ENCODE measurements around the gene KRTAP23-1. TPM values are rescaled to one million over a fixed set of nuclear protein-coding genes. Genes with fewer than 3 reads are reported as not detected.

Gene KRTAP23-1
- not detected for polyA plus RNA-seq (2013, experiment 1 of 2)
- polyA plus RNA-seq (2013, experiment 2 of 2): not detected

- Histone ChIP-seq H3K4me1 (ENCODE audit: control insufficient read depth, insufficient read depth, low read length, poor library complexity, severe bottlenecking) (no peaks in the 10 kb centered on the region), H3K36me3 (ENCODE audit: control insufficient read depth, insufficient read depth, low read length) (no peaks in the 10 kb centered on the region), H3K4me3 (ENCODE audit: extremely low read depth, insufficient read depth, low read length, poor library complexity, severe bottlenecking) (no peak within 1 kb of the TSS), H3K27ac (ENCODE audit: low read depth, low read length, severe bottlenecking) (no peak within 1 kb of the TSS), H3K9me3 (ENCODE audit: control insufficient read depth, low read length) (no peaks in the 10 kb centered on the region)
- 83 to 90% methylated on average over 2 to 3 of the region's 4 CpGs for WGBS, 2 experiments (ENCODE audit: insufficient coverage in 2 of 2)
These were observed at the start of gene KRTAP23-1 for GRCh38 chr21:30348506-30348905. Gene KRTAP23-1, minus strand, starts transcription at chr21:30348606. Its CDS starts 0 bp downstream, at chr21:30348606.

- no peak within 1 kb of the TSS for H3K27ac ChIP-seq (ENCODE audit: low read depth, low read length, severe bottlenecking)
- H3K36me3 ChIP-seq (ENCODE audit: control insufficient read depth, insufficient read depth, low read length): no peaks in the 10 kb centered on the region
- no peak within 1 kb of the TSS for H3K4me3 ChIP-seq (ENCODE audit: extremely low read depth, insufficient read depth, low read length, poor library complexity, severe bottlenecking)
- whole genome bisulfite sequencing, 2 experiments (ENCODE audit: insufficient coverage in 2 of 2): 79 to 92% methylated on average over 3 of the region's 4 CpGs
- peaks cover 2% of the 10 kb centered on the region for H3K9me3 ChIP-seq (ENCODE audit: control insufficient read depth, low read length)
- H3K4me1 ChIP-seq (ENCODE audit: control insufficient read depth, insufficient read depth, low read length, poor library complexity, severe bottlenecking): no peaks in the 10 kb centered on the region
These were observed 47.3 kb upstream of the KRTAP23-1 start, which contains the start of gene KRTAP13-1 for GRCh38 chr21:30395731-30396130. Gene KRTAP13-1, plus strand, starts transcription at chr21:30396031. Its CDS starts 56 bp downstream, at chr21:30396087.

GRCh38 chr21:30391492-30392025 lies 43.2 kb upstream of the KRTAP23-1 start:
- no peaks in the 10 kb centered on the region for H3K4me1 ChIP-seq (ENCODE audit: control insufficient read depth, insufficient read depth, low read length, poor library complexity, severe bottlenecking)
- WGBS, 2 experiments (ENCODE audit: insufficient coverage in 2 of 2): 67 to 88% methylated on average over 1 to 2 of the region's 2 CpGs
- no peaks in the 10 kb centered on the region for H3K36me3 ChIP-seq (ENCODE audit: control insufficient read depth, insufficient read depth, low read length)
- H3K4me3 ChIP-seq (ENCODE audit: extremely low read depth, insufficient read depth, low read length, poor library complexity, severe bottlenecking): no peak overlapping the region
- peaks cover 7% of the 10 kb centered on the region for H3K9me3 ChIP-seq (ENCODE audit: control insufficient read depth, low read length)
- no peak overlapping the region for H3K27ac ChIP-seq (ENCODE audit: low read depth, low read length, severe bottlenecking)

- Histone ChIP-seq H3K4me1 (ENCODE audit: control insufficient read depth, insufficient read depth, low read length, poor library complexity, severe bottlenecking) (no peaks in the 10 kb centered on the region), H3K27ac (ENCODE audit: low read depth, low read length, severe bottlenecking) (no peak overlapping the region), H3K36me3 (ENCODE audit: control insufficient read depth, insufficient read depth, low read length) (no peaks in the 10 kb centered on the region), H3K9me3 (ENCODE audit: control insufficient read depth, low read length) (no peaks in the 10 kb centered on the region), H3K4me3 (ENCODE audit: extremely low read depth, insufficient read depth, low read length, poor library complexity, severe bottlenecking) (no peak overlapping the region)
- no CpG with 5 or more reads among the region's 1 CpG for WGBS, 2 experiments (ENCODE audit: insufficient coverage in 2 of 2)
These were observed 33.8 kb upstream of the KRTAP23-1 start for GRCh38 chr21:30382201-30382600.

GRCh38 chr21:30372139-30372770 lies 23.8 kb upstream of the KRTAP23-1 start, which contains the start of gene KRTAP13-2:
Gene KRTAP13-2, minus strand, starts transcription at chr21:30372271. Its CDS starts 58 bp downstream, at chr21:30372213.
- Histone ChIP-seq H3K4me3 (ENCODE audit: extremely low read depth, insufficient read depth, low read length, poor library complexity, severe bottlenecking) (no peak within 1 kb of the TSS), H3K4me1 (ENCODE audit: control insufficient read depth, insufficient read depth, low read length, poor library complexity, severe bottlenecking) (no peaks in the 10 kb centered on the region), H3K9me3 (ENCODE audit: control insufficient read depth, low read length) (no peaks in the 10 kb centered on the region), H3K27ac (ENCODE audit: low read depth, low read length, severe bottlenecking) (no peak within 1 kb of the TSS), H3K36me3 (ENCODE audit: control insufficient read depth, insufficient read depth, low read length) (no peaks in the 10 kb centered on the region)
- 93 to 100% methylated on average over 2 to 3 of the region's 5 CpGs for whole genome bisulfite sequencing, 2 experiments (ENCODE audit: insufficient coverage in 2 of 2)

- Histone ChIP-seq H3K4me3 (ENCODE audit: extremely low read depth, insufficient read depth, low read length, poor library complexity, severe bottlenecking) (no peak overlapping the region), H3K4me1 (ENCODE audit: control insufficient read depth, insufficient read depth, low read length, poor library complexity, severe bottlenecking) (no peaks in the 10 kb centered on the region), H3K9me3 (ENCODE audit: control insufficient read depth, low read length) (no peaks in the 10 kb centered on the region), H3K36me3 (ENCODE audit: control insufficient read depth, insufficient read depth, low read length) (no peaks in the 10 kb centered on the region), H3K27ac (ENCODE audit: low read depth, low read length, severe bottlenecking) (no peak overlapping the region)
- no CpG with 5 or more reads among the region's 3 CpGs for WGBS, 2 experiments (ENCODE audit: insufficient coverage in 2 of 2)
These were observed 7.5 kb upstream of the KRTAP23-1 start for GRCh38 chr21:30355906-30356305.

GRCh38 chr21:30354308-30355005 lies 6.1 kb upstream of the KRTAP23-1 start:
- Histone ChIP-seq H3K4me3 (ENCODE audit: extremely low read depth, insufficient read depth, low read length, poor library complexity, severe bottlenecking) (no peak overlapping the region), H3K36me3 (ENCODE audit: control insufficient read depth, insufficient read depth, low read length) (no peaks in the 10 kb centered on the region), H3K4me1 (ENCODE audit: control insufficient read depth, insufficient read depth, low read length, poor library complexity, severe bottlenecking) (no peaks in the 10 kb centered on the region), H3K9me3 (ENCODE audit: control insufficient read depth, low read length) (no peaks in the 10 kb centered on the region), H3K27ac (ENCODE audit: low read depth, low read length, severe bottlenecking) (no peak overlapping the region)
- no CpG with 5 or more reads among the region's 1 CpG for WGBS, 2 experiments (ENCODE audit: insufficient coverage in 2 of 2)

GRCh38 chr21:30351534-30351933 lies 3.1 kb upstream of the KRTAP23-1 start:
- H3K27ac ChIP-seq (ENCODE audit: low read depth, low read length, severe bottlenecking): no peak overlapping the region
- no peaks in the 10 kb centered on the region for H3K36me3 ChIP-seq (ENCODE audit: control insufficient read depth, insufficient read depth, low read length)
- H3K4me1 ChIP-seq (ENCODE audit: control insufficient read depth, insufficient read depth, low read length, poor library complexity, severe bottlenecking): no peaks in the 10 kb centered on the region
- WGBS, 2 experiments (ENCODE audit: insufficient coverage in 2 of 2): no CpG with 5 or more reads among the region's 1 CpG
- H3K4me3 ChIP-seq (ENCODE audit: extremely low read depth, insufficient read depth, low read length, poor library complexity, severe bottlenecking): no peak overlapping the region
- H3K9me3 ChIP-seq (ENCODE audit: control insufficient read depth, low read length): no peaks in the 10 kb centered on the region

- no peak overlapping the region for H3K4me3 ChIP-seq (ENCODE audit: extremely low read depth, insufficient read depth, low read length, poor library complexity, severe bottlenecking)
- no peaks in the 10 kb centered on the region for H3K36me3 ChIP-seq (ENCODE audit: control insufficient read depth, insufficient read depth, low read length)
- H3K27ac ChIP-seq (ENCODE audit: low read depth, low read length, severe bottlenecking): no peak overlapping the region
- no peaks in the 10 kb centered on the region for H3K9me3 ChIP-seq (ENCODE audit: control insufficient read depth, low read length)
- no peaks in the 10 kb centered on the region for H3K4me1 ChIP-seq (ENCODE audit: control insufficient read depth, insufficient read depth, low read length, poor library complexity, severe bottlenecking)
- 100% methylated on average over 1 of the region's 3 CpGs; no CpG with 5 or more reads in 1 of the 2 experiments for WGBS, 2 experiments (ENCODE audit: insufficient coverage in 2 of 2)
These were observed 1.2 kb upstream of the KRTAP23-1 start for GRCh38 chr21:30349572-30349971.

- H3K36me3 ChIP-seq (ENCODE audit: control insufficient read depth, insufficient read depth, low read length): no peaks in the 10 kb centered on the region
- no peaks in the 10 kb centered on the region for H3K4me1 ChIP-seq (ENCODE audit: control insufficient read depth, insufficient read depth, low read length, poor library complexity, severe bottlenecking)
- no CpG with 5 or more reads among the region's 2 CpGs for WGBS, 2 experiments (ENCODE audit: insufficient coverage in 2 of 2)
- H3K9me3 ChIP-seq (ENCODE audit: control insufficient read depth, low read length): no peaks in the 10 kb centered on the region
- H3K27ac ChIP-seq (ENCODE audit: low read depth, low read length, severe bottlenecking): no peak overlapping the region
- H3K4me3 ChIP-seq (ENCODE audit: extremely low read depth, insufficient read depth, low read length, poor library complexity, severe bottlenecking): no peak overlapping the region
These were observed 3.4 kb downstream of the KRTAP23-1 start for GRCh38 chr21:30345014-30345413.
